Tongue (tissue), 2 donors: ENCODE data around the gene BRD3. TPM values are rescaled to one million over a fixed set of nuclear protein-coding genes. Genes with fewer than 3 reads are reported as not detected.

Experiments
- DNase-seq: peaks from one replicate; pipeline ENCODE4 v3.0.0-alpha.2; 2015
- total RNA-seq: library from RNA; depleted of rRNA; stranded (reverse); fragments of >200 nt; gene quantifications from one replicate; pipeline ENCODE4 v1.2.3, GENCODE V29; 2014

The BRD3 gene
- total RNA-seq, 1 donor from 2014 or later, result 34.8 TPM

DNA sequence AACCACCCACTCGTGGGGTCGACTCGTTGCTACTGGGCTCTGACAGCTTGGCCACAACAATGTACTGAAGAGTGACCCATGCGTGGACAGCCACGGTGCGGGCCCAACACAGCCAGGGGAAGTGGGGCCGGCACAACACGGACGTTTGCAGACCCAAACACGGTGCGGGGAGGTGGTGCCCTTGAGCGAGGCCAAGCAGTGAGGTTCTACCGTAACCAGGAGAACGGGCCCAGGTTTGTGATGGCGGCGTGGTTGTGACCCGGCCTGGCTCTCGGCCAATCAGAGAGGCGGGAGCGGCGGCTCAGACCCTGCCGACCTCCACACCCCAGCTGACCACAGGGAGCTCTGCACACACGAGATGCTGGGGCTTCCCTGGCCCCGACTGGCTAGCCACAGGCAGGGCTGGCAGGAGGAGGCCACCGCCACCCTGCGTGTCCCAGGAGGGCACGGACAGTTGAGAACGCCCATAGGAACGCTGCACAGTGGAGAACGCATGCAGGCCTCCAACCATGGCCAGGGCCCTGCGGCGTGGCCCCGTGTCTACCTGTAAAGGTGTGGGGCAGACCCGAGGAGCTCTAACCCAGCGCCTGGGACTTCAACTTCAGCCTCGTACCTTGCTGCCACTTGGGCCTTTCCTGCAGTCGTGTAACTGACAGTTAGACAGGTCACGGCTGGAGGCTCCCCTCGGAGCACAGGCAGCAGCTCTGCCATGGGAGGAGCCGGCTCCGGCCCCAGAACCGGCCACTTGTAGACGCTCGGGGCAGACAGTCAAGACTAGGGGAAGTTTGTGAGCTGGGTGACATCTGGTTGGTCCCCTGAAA lies 13.7 kb downstream of the BRD3 start:
- DNase-seq, result no peak

DNA sequence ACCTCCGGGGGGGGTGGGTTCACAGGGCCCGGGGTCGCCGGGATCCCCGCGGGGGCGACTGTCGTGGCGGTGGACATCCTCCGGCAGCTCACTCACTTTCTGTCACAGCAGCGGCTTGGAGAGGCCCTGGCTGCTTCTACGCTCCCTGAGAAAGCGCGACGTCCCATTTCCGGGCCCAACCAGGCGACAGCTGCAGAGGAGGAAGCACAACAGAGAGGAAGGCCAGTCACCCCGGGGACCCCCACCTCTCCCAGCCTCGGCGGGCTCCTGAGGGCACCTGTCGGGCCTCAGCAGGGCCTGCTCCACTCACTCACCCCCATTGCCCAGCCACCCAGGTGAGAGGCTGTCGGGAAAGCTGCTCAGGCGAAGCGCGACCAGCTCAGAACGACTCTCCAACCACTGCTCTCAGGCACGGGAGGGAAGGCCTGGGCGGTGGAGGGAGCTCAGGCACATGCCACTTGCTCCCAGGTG lies 14.4 kb downstream of the BRD3 start:
- DNase-seq, result no peak

DNA sequence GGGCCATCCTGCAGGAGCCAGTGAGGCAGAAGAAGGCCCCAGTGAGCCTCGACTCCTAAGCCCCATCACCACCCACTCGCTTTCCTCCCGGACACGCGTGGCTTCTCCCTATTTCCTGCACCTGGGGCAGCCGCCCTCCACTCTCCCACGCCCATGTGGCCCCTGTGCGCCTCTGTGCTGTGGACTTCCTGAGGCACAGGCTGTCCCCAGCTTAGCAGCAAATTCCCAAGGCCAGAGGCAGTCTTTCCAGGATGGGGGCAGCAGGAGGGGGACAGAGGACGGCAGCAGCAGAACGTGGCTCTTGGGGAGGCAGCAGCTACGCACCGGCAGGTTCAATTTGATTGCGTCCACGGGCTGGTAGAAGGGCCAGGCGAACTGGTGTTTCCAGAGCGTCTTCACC lies 14.9 kb downstream of the BRD3 start:
- DNase-seq, result no peak

DNA sequence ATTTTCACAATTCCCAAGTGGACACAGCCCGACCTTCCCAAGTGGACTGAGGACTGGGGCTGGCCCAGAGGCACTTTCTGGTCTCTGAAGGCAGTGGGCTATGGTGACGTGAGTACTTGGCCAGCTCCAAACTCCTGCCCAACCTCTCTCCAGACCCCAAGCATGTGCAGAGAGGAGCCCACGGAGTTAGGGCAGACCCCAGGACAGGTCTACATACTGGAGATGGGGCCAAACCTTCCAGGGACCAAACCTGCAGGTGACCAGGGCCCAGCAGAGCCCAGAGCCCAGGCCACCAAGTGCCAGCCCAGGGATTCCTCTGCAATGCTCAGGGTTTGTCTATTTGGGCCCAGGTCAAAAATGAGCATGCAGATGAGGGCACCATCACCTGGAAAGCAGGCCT lies 15.3 kb downstream of the BRD3 start:
- DNase-seq, result no peak

DNA sequence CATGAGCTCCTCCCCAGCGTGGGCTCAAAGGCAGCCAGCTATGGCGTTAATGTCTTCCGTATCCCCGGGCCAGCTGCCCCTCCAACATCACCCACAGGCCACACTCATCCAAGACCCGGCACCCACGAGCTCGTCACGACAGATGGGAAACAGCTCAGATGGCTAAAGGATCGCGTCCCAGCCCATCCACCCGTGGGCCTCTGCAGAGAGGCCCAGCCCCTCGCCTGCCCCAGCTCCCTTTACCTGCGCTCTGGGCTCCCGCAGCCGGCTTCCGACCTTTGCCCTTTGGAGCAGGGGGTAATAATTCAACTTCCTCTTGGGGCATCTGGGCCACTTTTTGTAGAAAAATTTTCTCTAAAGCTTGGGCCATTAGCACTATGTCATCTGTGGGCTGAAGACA lies 16.5 kb downstream of the BRD3 start:
- DNase-seq, result no peak

DNA sequence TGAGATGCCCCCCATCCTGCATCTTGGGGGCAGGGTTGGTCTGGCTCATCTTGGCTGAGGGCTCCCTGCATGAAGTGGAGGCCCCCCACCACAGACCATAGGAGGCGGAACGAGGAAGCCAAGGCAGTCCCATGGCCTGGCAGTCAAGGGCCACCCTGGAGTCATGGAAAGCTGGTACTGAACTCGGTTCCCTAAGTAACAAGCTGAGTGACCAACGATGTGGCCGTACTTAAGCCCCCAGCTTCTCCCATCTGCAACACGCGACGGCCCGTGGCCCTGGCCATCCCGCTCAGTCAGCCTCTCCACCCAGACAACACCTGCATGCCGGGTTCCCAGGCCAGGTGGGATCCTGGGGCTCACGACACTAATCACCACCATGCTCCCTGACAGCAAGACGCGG lies 17.1 kb downstream of the BRD3 start:
- DNase-seq, result no peak

DNA sequence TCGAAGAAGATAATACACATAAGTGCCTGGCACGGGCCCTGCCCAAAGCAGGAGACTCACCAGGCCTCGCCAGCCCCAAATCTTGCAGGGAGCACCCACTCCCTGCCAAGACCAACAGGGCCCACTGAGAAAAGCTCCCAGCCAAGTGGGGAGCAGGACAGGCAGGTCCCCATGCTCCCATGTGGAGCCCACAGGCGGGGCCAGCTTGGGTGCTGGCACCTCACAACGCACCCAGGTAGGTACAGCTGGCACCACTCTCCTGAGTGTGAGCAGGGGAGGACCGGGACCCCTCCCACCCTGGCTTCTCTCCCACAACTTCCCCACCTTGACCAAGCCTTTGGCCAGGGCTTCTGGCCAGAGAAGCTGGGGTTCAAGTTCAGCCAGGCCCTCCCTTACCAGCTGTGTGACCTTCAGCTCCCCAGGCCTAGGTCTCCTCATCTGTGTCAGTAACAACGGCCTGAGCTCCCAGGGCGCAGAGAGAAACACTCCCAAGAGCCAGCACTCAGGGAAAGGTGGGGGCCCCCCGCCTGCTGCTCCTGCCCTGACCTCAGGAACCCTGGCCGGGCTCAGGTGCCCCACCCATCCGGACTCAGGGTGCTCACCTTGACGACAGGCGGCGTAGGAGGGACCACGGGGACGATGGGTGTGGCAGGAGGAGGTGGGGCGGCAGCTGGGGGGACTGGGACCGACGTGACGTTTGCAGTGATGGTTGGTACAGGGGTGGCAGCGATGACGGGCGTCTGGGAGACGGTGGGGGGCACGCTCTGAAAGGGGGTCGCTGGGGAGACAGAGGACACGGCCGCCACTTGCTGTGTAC lies 17.8 kb downstream of the BRD3 start:
- DNase-seq, result no peak

DNA sequence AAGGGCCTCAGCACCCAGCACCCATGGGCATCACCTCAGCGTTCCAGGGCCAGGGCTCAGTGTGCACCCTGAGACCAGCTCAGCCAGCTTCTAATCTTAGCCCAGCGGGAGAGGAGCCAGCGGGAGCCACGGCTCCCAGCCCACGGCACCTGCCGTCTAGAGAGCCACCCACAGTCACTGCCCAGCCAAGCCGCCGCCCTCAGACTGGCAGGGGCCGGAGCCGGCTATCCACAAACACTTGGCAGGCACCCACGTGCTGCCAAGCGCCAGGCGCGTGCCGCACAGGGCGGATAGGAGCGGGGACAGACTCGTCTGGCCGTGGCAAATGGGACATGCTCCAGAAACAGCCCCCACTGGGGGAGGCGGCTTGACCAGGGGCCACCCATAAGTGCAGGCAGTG lies 18.6 kb downstream of the BRD3 start:
- DNase-seq, result no peak

DNA sequence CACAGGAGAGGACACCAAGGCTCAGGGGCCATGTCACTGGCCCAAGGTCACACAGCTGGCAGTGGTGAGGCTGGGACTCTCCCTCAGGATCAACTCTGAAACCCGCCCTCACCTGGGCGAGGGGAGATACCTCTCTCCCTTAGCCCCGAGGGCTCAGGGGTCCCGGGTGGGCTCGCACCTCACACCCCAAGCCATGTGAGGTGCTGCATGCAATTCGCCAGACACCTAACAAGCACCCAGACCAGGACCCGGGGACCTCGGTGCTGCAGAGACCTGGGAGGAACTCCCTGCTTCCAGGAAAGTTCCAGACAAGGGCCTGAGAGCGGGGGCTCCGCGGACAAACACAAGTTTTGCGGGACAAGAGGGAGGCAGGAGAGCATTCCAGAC lies 19.3 kb downstream of the BRD3 start:
- no peak for DNase-seq

DNA sequence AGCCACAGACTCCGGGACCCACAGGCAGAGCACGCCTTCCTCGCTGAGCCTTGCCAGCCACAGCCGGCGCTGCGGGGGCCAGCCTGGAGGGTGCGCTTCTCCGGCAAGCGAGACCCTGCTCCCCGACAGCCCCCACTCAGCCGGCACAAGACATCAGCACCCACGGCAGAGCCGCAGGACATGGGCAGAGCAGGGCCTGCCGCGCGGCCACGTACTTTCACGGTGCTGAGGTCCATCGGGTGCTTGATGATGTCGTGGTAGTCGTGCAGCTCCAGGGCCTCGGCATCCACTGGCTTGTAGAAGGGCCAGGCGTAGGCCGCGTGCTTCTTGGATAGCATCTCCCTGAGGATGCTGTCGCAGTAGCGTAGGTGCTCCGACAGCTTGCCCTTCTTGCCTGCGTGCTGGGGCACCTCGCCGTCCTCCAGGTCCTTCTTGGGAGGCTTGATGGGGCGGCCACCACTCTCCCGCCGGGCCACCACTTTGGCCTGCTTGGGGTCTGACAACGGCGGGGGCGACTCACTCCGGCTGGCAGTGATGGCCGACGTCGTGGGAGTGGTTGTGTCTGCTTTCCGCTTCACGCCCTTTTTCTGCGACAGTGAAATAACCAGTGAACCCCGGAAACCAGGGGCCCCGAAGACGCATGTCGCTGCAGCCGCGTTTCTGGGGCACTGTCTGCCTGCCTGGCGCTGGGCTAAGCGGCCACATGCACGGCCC lies 19.8 kb downstream of the BRD3 start:
- no peak for DNase-seq

DNA sequence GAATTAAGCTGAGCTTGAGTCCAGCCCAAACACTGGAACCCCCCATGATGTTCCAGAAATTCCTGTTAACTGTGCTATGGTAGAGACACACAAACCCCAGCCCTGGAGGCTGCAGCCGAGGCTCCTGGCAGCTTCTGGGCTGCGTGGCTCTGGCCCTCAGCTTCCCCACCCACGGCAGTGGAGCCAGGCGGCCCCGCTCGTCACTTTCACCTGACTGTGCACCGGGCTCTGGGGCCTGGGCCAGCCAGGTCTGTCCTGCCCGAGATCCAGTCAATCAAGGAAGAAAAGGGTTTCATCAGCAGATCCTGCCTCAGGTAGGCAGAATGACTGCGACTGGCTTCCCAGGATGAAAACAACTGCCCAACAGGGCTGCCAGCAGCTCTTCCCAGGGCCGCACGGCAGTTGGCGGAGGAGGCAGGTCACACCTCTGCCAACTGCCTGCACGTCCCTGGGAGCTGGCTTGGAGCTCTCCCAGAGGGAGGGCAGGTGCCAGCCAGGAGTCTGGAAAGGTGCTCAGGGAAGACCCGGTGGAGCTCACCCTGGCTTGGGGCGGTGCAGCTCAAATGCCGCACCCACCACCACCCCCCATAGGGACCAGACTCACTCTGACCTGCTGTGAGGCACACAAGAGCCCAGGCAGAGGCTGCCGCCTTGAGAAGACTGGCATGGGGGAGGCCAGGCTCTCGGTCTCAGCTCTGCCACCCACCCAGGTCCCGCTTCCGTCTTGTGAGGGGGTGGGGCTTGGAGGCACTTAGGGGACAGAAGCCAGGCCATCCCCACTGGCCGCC lies 20.7 kb downstream of the BRD3 start:
- DNase-seq, result no peak

DNA sequence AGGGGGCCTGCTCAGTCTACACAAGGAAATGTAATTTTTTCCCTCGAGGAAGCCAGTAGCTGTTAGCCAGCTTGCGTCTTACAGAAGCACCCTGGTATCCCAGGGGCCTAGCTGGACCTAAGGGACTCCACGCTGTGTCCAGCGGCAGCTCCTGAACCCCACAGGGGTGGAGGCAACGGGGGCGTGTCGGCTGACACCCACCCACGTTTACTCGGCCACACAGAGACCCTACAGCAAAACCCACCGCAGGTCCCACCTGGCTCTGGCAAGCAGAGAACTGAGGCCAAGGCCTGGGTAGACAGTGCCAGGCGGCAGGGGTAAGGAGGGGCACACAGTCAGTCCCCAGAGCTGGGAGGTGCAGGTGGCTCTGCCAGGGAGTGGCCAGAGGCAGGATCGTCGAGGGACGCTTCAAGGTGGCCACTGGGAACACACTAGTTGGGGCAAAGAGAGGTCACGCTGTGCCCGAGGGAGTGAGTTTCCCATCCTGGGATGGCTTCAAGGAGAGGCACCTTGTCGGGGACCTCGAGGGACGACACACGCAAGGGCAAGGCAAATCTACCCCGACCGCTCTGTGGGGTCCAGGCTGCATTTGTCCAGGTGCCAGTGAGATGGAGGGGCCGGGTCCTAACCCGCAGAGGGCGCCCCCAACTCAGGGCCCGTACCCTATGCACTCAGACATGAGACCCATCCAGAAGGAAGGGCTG lies 21.8 kb downstream of the BRD3 start:
- no peak for DNase-seq

DNA sequence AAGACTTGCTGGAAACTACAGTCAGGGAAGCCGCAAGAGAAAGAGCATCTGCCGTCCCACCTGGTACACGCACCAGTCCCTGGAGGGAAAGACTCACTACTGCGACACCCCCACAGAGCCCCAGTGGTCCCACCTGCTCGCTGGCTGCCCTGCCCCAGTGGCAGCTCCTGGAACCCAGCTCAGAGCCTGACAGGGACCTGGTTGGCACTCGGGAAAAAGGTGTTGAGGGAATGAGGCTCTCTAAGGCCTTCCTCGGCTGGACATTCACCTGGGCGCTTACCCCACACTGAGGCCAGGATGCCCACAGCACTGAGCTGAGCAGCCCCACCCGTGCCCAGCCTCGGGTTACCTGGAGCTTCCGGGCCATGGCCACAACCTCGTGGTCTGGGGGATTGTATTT lies 22.9 kb downstream of the BRD3 start:
- DNase-seq, result no peak

DNA sequence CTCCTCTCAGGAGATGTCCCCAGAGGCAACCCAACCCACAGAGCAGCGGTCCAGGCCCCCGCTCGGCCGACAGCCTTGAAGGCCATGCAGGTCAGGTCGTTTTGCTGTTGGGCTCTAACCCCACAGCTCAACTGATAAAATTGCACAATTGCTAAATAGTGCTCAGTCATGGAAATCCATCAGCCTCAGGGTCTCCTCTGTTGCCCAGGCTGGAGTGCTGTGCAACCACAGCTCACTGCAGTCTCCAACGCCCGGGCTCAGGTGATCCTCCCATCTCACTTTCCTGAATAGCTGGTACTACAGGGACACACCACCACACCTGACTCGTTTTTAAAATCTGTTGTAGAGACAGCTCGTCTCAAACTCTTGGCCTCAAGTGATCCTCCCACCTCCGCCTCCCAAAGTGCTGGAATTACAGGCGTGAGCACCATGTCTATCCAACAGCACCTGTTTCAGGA lies 24.3 kb downstream of the BRD3 start:
- no peak for DNase-seq

DNA sequence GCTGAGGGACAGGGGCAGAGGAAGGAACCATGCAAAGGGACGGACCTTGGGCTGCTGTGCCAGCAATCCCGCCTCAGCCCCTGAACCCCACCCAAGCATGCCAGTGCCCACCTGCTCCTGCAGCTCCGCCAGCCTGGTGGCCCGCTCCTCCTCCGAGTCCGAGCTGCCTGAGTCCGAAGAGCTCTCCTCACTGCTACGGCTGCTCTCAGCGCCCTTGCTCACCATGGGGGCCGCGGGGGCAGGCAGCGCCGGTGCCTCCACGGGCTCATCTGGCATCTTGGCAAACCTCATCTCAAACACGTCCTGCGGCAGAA lies 26.2 kb downstream of the BRD3 start:
- DNase-seq, result no peak

DNA sequence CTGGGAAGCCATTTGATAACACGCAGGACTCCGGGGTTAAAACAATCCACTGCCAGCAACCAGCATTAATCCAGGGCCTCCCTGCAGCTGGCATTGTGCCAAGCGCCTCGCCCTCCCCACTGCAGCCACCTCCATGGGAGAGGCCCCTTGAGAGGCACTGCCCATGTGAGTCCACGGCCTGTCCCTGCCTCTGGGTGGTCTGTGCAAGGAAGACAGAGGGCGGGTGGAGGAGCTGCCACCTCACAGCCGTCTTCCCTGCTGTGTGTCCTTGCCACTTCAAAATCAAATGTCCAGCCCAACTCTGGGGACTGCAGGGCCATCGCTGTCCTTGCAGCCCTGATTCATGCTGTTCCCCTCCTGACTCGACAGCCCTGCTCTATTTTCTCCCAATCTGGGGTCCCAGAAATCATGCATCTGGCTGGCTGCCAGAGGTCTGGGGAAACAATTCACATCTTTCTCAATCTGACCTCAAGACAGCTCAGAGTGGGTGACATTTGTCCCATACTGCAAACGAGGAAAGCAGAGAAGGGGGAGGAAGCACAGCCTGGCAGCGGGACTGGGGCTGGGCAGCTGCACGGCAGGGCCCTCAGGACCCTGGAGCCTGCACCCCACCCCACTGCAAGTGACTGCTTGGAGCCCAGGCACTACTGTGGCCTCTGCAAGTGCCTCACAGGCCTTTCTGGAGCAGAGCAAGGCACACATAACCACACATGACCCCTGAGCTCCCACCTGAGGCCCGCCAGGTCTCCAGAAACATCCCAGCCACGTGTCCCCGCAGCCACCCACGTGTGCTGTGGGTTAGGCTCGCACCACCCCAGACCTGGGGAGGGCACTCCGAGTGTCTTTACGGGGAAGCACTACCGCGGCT lies 26.8 kb downstream of the BRD3 start:
- no peak for DNase-seq

DNA sequence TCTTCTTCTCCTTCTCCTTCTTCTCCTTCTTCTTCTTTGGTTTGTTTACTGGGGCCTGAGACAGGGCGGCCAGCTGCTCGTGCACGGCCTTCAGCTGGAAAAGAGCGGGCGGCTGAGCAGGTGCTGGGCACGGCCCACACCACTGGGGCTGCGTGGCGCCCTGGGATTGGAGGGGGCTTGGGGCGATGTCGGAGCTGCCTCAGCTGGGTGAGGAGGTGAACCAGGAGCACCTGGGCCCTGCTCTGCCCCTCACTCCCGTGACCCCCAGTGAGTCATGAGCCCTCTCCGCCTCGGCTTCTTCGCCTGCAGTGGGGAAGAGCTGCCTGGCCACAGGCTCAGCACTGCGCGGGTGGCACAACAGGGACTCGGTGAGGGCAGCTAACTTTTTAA lies 27.7 kb downstream of the BRD3 start:
- no peak for DNase-seq

DNA sequence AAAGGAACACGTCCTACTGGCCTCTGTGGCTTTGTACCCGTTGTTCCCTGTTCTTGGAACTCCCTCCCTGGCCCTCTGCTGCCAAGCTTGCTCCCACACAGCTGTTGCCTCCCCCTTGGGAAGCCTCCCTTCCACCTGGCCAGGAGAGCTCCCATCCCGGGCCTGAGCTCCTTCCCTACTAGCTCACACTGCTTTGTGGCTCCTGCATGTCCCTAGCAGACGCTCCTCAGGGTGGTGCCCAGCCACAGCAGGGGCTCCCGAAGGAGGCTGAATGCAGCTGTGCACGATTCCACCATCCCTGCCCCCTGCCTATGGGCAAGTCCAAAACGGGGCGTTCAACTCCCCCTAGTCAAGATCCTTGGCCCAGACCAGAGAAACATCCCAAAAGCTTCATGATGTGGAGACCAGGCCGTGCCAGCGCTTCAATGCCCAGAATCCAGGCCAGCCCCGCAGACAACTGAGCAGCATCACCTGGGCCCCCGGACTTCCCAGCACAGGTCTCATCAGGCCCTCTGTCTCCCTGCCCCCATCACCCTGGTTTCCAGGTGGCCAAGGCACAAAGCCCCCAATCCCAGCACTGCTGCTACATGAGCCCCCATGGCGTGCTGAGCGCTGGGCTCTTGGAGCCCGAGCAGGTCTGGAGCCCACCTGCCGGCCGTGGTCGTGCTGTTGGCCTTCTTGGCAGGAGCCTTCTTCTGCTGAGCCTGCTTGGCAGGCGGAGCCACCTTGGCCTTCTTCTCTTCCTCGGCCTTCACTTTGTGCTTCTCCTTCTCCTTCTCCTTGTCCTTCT lies 28.2 kb downstream of the BRD3 start:
- no peak for DNase-seq

DNA sequence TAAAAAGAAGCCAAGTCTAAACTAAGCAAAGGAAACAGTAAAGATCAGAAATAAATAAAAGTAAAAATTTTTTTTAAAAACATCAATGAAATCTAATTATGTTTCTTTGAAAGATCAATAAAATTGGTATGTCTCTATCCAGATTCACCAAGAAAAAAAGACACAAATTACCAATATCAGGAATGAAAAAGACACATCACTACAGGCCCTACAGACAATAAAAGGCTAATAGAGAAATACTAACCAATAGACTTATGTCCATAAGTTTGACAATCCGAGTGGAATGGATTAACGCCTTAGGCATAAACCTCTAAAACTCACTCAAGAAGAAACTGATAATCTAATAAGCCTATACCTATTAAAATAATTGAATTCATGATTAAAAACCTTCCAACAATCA lies 30.2 kb downstream of the BRD3 start:
- no peak for DNase-seq

DNA sequence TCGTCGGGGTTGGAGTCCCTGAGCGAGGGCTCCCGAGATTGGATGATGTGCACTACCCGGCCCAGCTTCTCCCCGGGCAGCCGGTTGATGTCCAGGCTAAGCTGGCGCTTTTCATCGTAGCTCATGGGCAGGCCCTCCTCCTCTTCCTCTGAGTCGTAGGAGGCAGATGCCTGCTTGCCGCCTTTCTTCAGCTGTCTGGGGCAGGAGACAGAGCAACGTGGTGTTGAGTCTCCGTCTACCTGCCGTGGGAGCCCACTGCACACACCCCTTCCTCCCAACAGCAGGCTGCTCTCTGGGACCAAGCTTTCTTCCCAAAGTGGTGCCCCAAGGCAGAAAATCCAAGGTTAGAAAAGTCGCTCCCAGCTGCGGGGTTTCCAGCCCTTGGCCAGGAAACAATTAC lies 31.7 kb downstream of the BRD3 start:
- DNase-seq, result no peak
